Measurements from ENCODE around the gene KLHL33.

GRCh38 chr14:20397511-20397910 is 38.5 kb downstream of the KLHL33 start:
- no peak for TF ChIP-seq CTCF (IDR thresholded peaks at IDR 0.05)
- TF ChIP-seq POLR2A (IDR thresholded peaks at IDR 0.05): no peak
